Activated naive CD4-positive, alpha-beta T cell treated with anti-CD3 and anti-CD28 coated beads, Interleukin-2, amount 50 U/mL, for 72 hours (primary cell): Measurements from ENCODE around the gene HSD11B1. TPM values are rescaled to one million over a fixed set of nuclear protein-coding genes. Genes with fewer than 3 reads are reported as not detected.

Experiments
- ATAC-seq, 2 donors: fragments of 150-1000 bp; cut with Tn5 transposase; 2 replicates each; pipeline ENCODE4 v1.10.0; 2021; ENCODE audit warnings: mild to moderate bottlenecking in 2 of 2, moderate library complexity in 2 of 2
- DNase-seq, 2 donors: peaks; one replicate each; pipeline ENCODE4 v3.0.0; 2021 to 2022; ENCODE audit warnings: low spot score in 2 of 2
- H3K27ac Mint-ChIP-seq, 2 donors: one replicate each; pipeline ENCODE4 v1.8.0; 2022; ENCODE audit warnings: mild to moderate bottlenecking in 2 of 2, mixed read lengths in 2 of 2
- H3K36me3 Mint-ChIP-seq, 2 donors: one replicate each; pipeline ENCODE4 v1.8.0; 2022; ENCODE audit warnings: mixed read lengths in 2 of 2
- H3K9me3 Mint-ChIP-seq, 2 donors: one replicate each; pipeline ENCODE4 v1.8.0; 2022; ENCODE audit warnings: mixed read lengths in 2 of 2
- total RNA-seq, 2 donors: library from RNA; stranded (reverse); gene quantifications; one replicate each; pipeline ENCODE4 v1.2.3, GENCODE V29; 2022

The HSD11B1 gene
- total RNA-seq, 2 donors from 2014 or later: 0.75 to 5.2 TPM

DNA sequence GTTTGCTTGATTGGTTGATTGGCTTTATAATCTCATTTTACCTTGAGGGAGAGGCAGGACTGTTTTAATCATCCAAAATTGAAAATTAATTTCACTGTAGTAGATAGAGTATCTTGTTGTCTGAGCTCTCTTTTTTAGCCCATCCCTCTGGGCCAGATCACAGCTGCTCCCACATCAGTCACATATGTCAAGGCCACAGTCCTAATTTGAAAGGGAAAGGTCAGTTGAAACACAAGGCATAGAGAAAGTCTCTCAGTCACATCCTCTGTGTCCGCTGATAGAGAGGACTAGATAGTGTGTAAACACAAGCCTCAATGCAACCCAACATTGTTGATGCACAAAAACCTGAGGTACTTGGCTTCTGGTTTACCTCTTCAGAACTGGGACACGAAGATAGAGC is 72.9 kb downstream of the HSD11B1 start:
- Mint-ChIP-seq H3K36me3 (peaks cover 26 to 27% of the 10 kb centered on the region in 2 donors), H3K27ac (peak overlapping the region in 1 of 2 donors; percentile 5), H3K9me3 (no peaks in the 10 kb centered on the region)
- DNase-seq (no peak), ATAC-seq (no peak)

DNA sequence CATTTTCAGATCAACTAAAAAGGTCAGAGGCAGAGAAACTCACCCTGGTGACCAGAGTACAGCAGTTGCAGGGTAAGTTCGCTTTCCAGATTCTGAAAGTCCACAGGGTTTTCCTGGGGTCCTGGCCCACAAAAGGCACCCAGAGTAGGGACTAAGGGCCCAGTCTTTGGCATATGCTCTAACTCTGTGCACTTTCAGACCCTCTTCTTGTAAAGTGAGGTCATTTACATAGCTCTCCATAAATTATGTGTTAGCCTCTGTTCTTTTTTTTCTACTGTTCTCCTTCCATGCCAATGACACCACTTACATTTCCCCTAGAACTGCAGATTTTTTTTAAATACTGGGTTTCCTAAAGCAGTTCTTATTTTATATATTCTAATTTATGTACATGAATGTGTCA is 73.5 kb downstream of the HSD11B1 start:
- ATAC-seq: no peak
- no peak for DNase-seq
- Mint-ChIP-seq H3K27ac (peak overlapping the region in 1 of 2 donors; percentile 5), H3K36me3 (peaks cover 23 to 30% of the 10 kb centered on the region in 2 donors), H3K9me3 (no peaks in the 10 kb centered on the region)

DNA sequence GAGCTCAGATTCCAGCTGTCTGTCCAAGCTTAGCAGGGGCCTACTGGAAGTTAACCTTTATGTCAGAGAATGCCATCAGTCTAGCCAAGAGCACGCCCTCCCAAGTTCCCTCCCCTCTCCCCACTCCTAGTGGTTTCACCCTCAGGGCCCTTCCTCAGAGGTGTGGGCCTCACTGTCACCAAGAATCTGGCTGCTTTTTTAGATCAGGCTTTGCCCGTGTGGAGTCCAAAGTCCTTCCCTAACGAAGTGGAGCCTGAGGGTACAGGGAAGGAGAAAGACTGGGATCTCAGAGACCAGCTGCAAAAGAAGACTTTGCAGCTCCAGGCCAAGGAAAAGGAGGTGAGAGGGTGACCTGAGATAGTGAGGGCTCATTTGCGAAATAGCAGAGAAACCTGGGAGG is 75.6 kb downstream of the HSD11B1 start:
- no peak for ATAC-seq
- no peak for DNase-seq
- H3K9me3 Mint-ChIP-seq: peaks cover under 1 to 2% of the 10 kb centered on the region in 2 donors
- peak overlapping the region in 1 of 2 donors; percentile 64 for H3K27ac Mint-ChIP-seq
- H3K36me3 Mint-ChIP-seq: peaks cover 18 to 41% of the 10 kb centered on the region in 2 donors

DNA sequence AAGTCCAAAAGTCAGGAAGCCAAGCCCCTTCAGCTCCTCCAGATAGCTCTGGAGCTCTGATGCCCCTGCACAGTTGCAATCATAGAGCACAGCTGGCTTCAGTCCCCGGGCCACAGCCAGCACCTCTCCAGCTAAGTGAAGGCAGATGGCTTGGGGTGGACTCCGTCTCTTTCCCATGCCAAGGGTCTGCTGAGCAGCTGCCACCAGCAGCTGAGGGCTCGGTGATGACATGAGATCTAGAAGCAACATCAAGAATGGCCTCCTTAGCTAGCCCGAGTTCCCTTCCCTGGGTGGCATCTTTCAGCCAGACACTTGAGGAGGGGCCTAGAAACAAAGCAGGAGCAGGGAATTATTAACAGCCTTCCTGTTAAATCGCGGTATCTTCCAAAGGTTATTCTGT is 78.7 kb downstream of the HSD11B1 start:
- DNase-seq: no peak
- no peak for ATAC-seq
- H3K9me3 Mint-ChIP-seq: peaks cover 6 to 7% of the 10 kb centered on the region in 2 donors
- H3K36me3 Mint-ChIP-seq: peaks cover 17 to 38% of the 10 kb centered on the region in 2 donors
- peak overlapping the region in 1 of 2 donors; percentile 93 for H3K27ac Mint-ChIP-seq

Other genes starting within 250 kb of the HSD11B1 start
- gene CAMK1G, start 121.1 kb upstream of the HSD11B1 start, total RNA-seq: not detected
- gene LAMB3, start 52.4 kb upstream of the HSD11B1 start, total RNA-seq: 10 to 100 TPM in 1 of 2 donors, 1 to 10 TPM in 1; 1.6 to 11.7 TPM
- gene G0S2, start 29.4 kb upstream of the HSD11B1 start, total RNA-seq: 10 to 100 TPM in 1 of 2 donors, 1 to 10 TPM in 1; 1.4 to 40.7 TPM
- gene TRAF3IP3, start 51.2 kb downstream of the HSD11B1 start, total RNA-seq: 100 to 1,000 TPM; 108 to 158 TPM
- gene C1orf74, start 79.7 kb downstream of the HSD11B1 start, total RNA-seq: 1 to 10 TPM; 3.5 to 4.9 TPM
- 1 to 10 TPM; 1.0 to 1.8 TPM for gene IRF6, start 101.3 kb downstream of the HSD11B1 start, total RNA-seq
- gene UTP25, start 123.1 kb downstream of the HSD11B1 start, total RNA-seq: 10 to 100 TPM; 11.3 to 11.4 TPM
- gene SYT14, start 233.4 kb downstream of the HSD11B1 start, total RNA-seq: not detected